GM06990 (cell line): ENCODE data around the gene COL7A1.

Experiments
- DNase-seq: peaks from one replicate; pipeline ENCODE4 v3.0.0-alpha.2; 2011; ENCODE audit not compliant: insufficient read length; ENCODE audit errors: extremely low read depth
- H3K27me3 ChIP-seq: replicated peaks from 2 replicates; pipeline ENCODE4 v1.6.0; 2011; ENCODE audit warnings: low read length; ENCODE audit not compliant: control insufficient read depth, insufficient read depth
- H3K36me3 ChIP-seq: 2 replicates; pipeline ENCODE4 v1.5.1; 2011; ENCODE audit warnings: low read length; ENCODE audit not compliant: control insufficient read depth, insufficient read depth
- H3K4me3 ChIP-seq: replicated peaks from 2 replicates; pipeline ENCODE4 v1.5.1; 2011; ENCODE audit warnings: low read depth, mild to moderate bottlenecking, control low read depth, low read length
- CTCF ChIP-seq: IDR thresholded peaks from 2 replicates; pipeline ENCODE4 v1.5.1; 2011; ENCODE audit warnings: low read length, control low read depth, mild to moderate bottlenecking, inconsistent platforms; ENCODE audit not compliant: insufficient read depth, poor library complexity, severe bottlenecking

COL7A1 gene

DNA sequence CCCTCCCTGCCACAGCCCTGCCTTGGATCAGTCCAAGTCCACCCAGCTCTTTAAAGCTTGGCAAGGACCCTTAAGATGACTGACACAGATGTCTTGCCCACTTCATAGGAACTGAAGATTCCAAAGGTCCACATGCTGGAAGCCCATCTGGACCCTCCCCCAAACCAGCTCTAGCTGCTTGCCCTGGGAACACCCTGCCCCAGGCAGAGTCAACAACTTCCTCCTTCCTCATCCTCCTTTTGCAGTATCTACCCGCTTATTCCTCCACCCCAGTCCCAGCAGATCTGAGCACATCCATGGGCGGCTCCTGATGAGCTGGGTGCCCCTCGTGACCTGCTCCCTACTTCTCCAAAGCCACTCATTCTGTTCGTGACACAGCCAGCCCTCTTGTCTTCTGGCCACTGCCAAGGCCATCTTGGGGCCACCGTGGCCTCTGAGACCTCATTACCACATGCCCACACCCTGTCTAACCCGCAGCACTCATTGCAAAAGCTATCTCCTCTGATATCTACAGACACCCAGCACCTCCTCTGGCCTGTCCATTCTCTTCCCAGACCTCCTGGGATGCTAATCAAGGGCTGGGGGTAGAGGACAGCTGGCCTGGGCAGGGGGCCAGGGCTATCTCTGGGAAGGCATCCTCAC lies 36.5 kb downstream of the COL7A1 start:
- Histone ChIP-seq H3K27me3 (no peaks in the 10 kb centered on the region), H3K36me3 (peaks cover 3% of the 10 kb centered on the region), H3K4me3 (no peak overlapping the region)
- TF ChIP-seq CTCF = no peak
- DNase-seq = no peak

DNA sequence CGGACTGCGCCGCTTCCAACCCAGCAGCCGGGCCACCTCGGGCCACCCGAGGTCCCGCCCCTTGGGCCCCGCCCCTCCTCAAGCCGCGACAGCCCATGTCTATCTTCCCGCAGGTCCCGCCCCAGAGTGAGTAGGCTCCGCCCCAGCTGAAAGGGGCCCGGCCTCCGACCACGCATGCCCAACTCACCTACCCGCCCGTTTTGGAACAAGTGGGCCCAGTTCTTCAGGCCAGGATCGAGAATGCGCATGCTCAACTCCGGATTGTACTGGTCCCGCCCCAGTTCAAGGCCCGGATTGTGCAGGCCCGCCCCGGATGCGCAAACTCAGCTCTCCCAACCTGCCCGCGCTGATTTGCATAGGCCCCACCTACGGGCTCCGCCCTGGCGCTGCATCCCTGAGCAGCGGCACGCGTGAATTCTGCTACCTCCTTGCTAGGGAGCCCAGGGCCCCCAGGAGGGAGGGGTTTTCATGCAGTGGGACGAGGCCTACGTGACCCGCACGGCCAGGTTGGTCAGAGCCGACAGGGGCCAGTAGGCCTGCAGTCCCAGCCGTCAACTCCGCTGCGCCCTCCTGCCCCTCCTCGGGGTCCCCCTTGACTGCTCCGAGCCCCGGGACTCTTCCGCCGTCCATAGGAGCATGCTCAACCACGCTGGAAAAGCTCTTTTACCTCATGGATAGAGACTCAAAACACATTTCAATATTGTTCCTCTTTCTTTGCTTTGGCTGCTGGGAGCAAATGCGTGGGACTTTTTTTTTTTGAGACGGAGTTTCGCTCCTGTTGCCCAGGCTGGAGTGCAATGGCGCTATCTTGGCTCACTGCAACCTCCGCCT lies 38.1 kb downstream of the COL7A1 start, which contains the start of gene PFKFB4:
Gene PFKFB4, minus strand, starts transcription at position 8 of the 831 bp plus-strand sequence. CDS start 26 bp downstream, outside the sequence.
- H3K27me3 ChIP-seq = no peaks in the 10 kb centered on the region
- DNase-seq = peak; percentile 98
- H3K36me3 ChIP-seq = peaks cover 3% of the 10 kb centered on the region
- no peak for TF ChIP-seq CTCF
- peak within 1 kb of the TSS; percentile 83 for H3K4me3 ChIP-seq

DNA sequence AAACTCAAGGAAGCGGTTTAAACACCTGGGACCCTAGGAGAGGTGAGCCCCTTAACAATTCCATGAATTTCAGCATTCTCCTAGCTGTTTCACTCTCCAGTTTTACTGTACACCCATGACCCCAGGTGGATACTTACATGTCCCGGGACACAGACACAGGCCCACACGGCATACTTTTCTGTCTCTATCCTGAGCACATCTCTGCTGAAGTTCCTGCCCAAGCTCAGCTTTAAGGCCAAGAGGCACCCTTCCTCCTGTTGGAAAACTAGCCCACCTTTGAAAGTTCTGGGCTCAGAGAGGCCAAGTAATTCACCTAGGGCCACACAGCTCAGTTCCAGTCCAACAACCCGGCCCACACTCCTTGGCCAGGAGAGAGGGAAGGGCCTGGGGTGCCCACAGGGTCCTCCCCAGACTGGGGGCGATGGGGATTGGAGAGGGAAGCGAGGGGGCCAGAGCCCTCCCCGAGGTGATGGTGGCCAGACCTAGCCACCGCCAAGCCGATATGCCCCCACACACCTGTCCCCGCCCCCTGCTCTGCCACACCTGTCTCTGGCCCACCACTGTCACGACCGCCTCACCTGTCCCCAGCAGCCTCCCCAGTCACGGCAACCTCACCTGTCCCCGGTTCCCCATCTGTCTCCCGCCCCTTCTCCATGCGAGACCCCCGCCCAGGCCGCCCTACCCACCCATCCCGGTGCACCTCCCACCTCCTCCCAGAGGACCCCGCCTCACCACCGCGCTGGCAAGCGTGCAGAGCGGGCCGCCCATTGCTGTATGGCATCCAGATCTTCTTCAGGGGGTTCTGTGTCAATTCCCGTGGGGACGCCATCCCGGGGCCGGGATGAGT lies 39.0 kb downstream of the COL7A1 start:
- H3K27me3 ChIP-seq = no peaks in the 10 kb centered on the region
- H3K4me3 ChIP-seq = peak overlapping the region; percentile 83
- no peak for TF ChIP-seq CTCF
- DNase-seq = no peak
- H3K36me3 ChIP-seq = peaks cover 3% of the 10 kb centered on the region

- no peak for DNase-seq
- no peak for TF ChIP-seq CTCF
- Histone ChIP-seq H3K4me3 (peak overlapping the region; percentile 83), H3K36me3 (peaks cover 3% of the 10 kb centered on the region), H3K27me3 (no peaks in the 10 kb centered on the region)
Observed at GRCh38 chr3:48555231-48555948, 39.7 kb downstream of the COL7A1 start.

GRCh38 chr3:48553886-48554845 lies 41.0 kb downstream of the COL7A1 start:
- no peak overlapping the region for H3K4me3 ChIP-seq
- peaks cover 3% of the 10 kb centered on the region for H3K36me3 ChIP-seq
- no peak for TF ChIP-seq CTCF
- no peak for DNase-seq
- no peaks in the 10 kb centered on the region for H3K27me3 ChIP-seq
